ACC112 (cell line): Measurements from ENCODE around the gene TMEM271.

Experiments used
- H2AFZ ChIP-seq: fragments of 200-600 bp; sonication (generic); one replicate; pipeline ENCODE4 v1.6.0; 2017; ENCODE audit warnings: antibody characterized with exemption, low read length; ENCODE audit not compliant: unreplicated experiment
- H3K27ac ChIP-seq: fragments of 200-600 bp; sonication (generic); 2 replicates; pipeline ENCODE4 v1.5.1; 2014; ENCODE audit warnings: low read depth, mild to moderate bottlenecking, antibody characterized with exemption, low read length, moderate library complexity
- H3K27me3 ChIP-seq: fragments of 200-600 bp; sonication (generic); 2 replicates; pipeline ENCODE4 v1.6.1; 2014; ENCODE audit warnings: mild to moderate bottlenecking, antibody characterized with exemption, low read length, moderate library complexity, mixed read lengths; ENCODE audit not compliant: insufficient read depth
- H3K36me3 ChIP-seq: fragments of 200-600 bp; sonication (generic); 2 replicates; pipeline ENCODE4 v1.6.1; 2016; ENCODE audit warnings: mild to moderate bottlenecking, antibody characterized with exemption, low read length, moderate library complexity, mixed read lengths; ENCODE audit not compliant: insufficient read depth
- H3K4me1 ChIP-seq: fragments of 200-600 bp; sonication (generic); one replicate; pipeline ENCODE4 v1.6.1; 2016; ENCODE audit warnings: low read length, mixed read lengths; ENCODE audit not compliant: insufficient read depth, unreplicated experiment, control insufficient read depth
- H3K4me3 ChIP-seq: fragments of 200-600 bp; sonication (generic); 2 replicates; pipeline ENCODE4 v1.5.1; 2014; ENCODE audit warnings: mild to moderate bottlenecking, low read depth, low read length
- H3K79me2 ChIP-seq: fragments of 200-600 bp; sonication (generic); one replicate; pipeline ENCODE4 v1.6.0; 2016; ENCODE audit warnings: low read length; ENCODE audit not compliant: control insufficient read depth, unreplicated experiment, insufficient read depth

The TMEM271 gene, protein sequence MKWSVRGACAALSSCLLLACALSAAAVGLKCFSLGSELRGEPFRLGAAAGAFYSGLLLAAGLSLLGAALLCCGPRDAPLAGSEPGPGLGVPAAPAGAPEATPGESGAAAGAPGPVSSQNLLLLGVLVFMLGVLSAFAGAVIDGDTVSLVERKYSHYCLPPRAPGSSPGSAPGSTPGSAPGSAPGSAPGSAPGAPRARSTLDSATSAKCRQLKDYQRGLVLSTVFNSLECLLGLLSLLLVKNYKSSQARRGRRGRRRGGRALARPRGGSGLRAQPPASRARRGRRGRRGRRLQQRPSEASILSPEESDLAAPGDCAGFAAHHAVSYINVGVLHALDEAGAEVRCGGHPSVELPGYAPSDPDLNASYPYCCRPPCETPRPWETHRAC

DNA sequence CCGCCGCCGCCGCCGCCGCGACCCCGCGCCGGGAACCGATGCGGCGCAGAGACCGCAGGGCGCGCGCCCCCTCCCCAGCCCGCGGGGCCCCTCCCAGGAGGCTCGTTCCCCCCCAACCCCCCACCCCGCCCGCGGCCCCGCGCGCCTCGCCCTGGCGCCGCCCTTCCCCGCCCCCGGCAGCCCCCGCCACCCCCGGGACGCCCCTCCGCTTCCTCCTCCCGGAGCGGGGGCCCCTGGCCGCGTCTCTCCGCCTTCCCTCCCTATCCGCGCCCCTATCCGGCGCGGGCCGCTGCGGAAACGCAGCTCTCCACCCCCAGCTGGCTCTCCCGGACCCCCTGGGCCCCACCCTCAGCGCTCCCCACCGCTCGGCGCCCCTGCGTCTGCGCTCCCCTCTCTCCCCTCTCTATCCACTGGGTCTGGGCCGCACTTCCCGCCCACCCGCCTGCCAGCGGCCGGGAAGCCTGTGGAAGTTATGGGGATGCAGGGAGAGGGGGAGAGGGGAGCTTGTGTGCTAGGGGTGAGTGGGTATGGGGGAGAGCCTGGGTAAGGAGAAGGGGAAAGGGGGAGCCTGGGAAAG is at the start of gene TMEM271:
Gene TMEM271, minus strand, starts transcription at position 51 of the 577 bp plus-strand sequence. CDS start 233 bp downstream, outside the sequence.
- Histone ChIP-seq H3K36me3 (no peaks in the 10 kb centered on the region), H3K4me1 (peaks cover 3% of the 10 kb centered on the region), H3K27ac (no peak within 1 kb of the TSS), H3K79me2 (no peaks in the 10 kb centered on the region), H2AFZ (no peak within 1 kb of the TSS), H3K4me3 (peak within 1 kb of the TSS; percentile 21; the same call in 1 of the 2 replicates), H3K27me3 (peaks cover 85% of the 10 kb centered on the region)

DNA sequence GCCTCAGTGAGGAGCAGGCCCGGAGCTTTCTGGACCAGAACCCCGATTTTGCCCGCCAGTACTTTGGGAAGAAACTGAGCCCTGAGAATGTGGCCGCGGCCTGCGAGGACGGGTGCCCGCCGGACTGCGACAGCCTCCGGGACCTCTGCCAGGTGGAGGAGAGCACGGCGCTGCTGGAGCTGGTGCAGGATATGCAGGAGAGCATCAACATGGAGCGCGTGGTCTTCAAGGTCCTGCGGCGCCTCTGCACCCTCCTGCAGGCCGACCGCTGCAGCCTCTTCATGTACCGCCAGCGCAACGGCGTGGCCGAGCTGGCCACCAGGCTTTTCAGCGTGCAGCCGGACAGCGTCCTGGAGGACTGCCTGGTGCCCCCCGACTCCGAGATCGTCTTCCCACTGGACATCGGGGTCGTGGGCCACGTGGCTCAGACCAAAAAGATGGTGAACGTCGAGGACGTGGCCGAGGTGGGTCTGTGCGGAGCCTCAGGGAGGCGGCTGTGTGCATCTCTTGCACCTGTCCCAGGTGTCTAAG is 49.6 kb upstream of the TMEM271 start:
- Histone ChIP-seq H3K79me2 (no peaks in the 10 kb centered on the region), H3K4me1 (no peaks in the 10 kb centered on the region), H2AFZ (no peak overlapping the region), H3K27ac (no peak overlapping the region), H3K4me3 (no peak overlapping the region), H3K36me3 (no peaks in the 10 kb centered on the region), H3K27me3 (peaks cover 8% of the 10 kb centered on the region; the same call in 1 of the 2 replicates)

DNA sequence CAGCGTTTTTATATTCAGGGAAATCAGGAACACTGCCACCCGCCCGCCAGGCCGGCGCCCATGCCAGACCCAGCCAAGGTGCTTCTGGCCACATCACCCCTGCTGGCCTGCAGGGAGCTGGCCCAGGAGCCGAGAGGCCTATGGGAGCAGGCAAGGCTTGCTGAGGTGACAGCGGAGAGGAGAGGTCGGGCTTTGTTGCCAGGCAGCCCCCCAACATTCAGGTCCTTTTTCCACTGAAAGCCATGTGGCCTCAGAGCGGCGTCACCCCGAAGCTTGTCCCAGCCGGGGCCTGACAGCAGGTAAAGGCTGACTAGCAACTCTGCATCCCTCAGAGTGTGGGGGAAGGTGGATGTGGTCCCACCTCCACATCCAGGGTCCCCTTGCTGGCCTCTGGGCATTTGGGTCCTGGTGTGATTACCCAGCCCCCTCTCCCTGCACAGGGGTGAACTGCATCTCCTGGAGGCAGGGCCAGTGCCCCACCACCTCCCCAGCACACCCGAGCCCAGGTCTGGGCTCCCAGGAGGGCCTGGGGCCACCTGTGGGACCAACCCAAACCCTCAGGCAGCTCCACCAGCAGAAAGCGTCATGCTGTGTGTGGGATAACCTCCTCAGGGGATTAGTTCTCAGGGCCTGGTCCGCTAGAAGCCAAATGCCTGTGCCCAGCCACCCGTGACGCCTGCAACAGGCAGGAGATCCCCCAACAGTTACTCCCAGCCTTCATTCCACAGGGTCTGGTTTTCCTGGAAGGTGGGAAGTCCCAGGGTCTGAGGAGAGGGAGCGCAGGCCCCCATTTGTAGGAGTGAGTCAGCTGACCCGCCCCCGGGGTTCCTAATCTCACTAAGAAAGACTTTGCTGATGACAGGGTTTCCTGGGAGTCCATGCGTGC is 48.9 kb upstream of the TMEM271 start, which contains the start of gene PDE6B:
Gene PDE6B, plus strand, starts transcription at position 869 of the 886 bp plus-strand sequence. CDS start 54 bp downstream, outside the sequence.
- H3K4me1 ChIP-seq, result no peaks in the 10 kb centered on the region

DNA sequence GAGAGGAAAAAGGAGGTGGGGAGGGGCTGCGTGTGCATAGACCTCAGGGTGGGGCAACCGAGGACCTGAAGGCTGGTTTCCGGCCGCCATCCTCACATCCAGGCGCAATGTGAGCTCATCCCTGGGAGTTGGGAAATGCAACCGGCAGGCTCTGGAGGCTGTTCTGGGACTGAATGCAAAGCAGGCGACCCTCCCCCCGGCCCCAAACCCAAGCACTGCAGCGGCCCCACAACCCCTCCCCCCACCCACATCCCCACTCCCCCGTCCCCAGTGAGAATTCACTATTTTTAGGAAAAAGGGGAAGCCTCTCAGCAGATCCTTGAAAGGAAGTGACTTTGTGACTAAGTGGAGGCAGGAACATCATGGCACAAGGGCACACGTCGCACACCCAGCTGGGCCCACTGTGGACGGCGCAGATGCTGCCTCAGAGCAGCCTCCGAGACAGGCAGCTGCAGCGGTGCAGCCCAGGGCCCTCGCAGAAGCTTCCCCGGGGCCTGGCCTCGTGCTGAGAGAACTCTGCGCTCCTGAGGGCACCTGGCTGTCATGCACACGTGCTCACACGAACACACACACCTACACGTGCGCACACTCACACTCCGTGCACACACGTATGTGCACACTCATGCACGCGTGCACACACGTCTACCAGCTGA is 47.9 kb upstream of the TMEM271 start:
- Histone ChIP-seq H3K4me3 (no peak overlapping the region), H3K27ac (no peak overlapping the region), H3K79me2 (no peaks in the 10 kb centered on the region), H3K27me3 (peaks cover 14% of the 10 kb centered on the region; the same call in 1 of the 2 replicates), H3K4me1 (no peaks in the 10 kb centered on the region), H3K36me3 (no peaks in the 10 kb centered on the region), H2AFZ (no peak overlapping the region)

More for the DNA sequence above, 48.9 kb upstream of the TMEM271 start, which contains the start of gene PDE6B:
- Histone ChIP-seq H2AFZ (no peak within 1 kb of the TSS), H3K36me3 (no peaks in the 10 kb centered on the region), H3K27me3 (peaks cover 14% of the 10 kb centered on the region; the same call in 1 of the 2 replicates), H3K27ac (no peak within 1 kb of the TSS), H3K4me3 (no peak within 1 kb of the TSS), H3K79me2 (no peaks in the 10 kb centered on the region)

DNA sequence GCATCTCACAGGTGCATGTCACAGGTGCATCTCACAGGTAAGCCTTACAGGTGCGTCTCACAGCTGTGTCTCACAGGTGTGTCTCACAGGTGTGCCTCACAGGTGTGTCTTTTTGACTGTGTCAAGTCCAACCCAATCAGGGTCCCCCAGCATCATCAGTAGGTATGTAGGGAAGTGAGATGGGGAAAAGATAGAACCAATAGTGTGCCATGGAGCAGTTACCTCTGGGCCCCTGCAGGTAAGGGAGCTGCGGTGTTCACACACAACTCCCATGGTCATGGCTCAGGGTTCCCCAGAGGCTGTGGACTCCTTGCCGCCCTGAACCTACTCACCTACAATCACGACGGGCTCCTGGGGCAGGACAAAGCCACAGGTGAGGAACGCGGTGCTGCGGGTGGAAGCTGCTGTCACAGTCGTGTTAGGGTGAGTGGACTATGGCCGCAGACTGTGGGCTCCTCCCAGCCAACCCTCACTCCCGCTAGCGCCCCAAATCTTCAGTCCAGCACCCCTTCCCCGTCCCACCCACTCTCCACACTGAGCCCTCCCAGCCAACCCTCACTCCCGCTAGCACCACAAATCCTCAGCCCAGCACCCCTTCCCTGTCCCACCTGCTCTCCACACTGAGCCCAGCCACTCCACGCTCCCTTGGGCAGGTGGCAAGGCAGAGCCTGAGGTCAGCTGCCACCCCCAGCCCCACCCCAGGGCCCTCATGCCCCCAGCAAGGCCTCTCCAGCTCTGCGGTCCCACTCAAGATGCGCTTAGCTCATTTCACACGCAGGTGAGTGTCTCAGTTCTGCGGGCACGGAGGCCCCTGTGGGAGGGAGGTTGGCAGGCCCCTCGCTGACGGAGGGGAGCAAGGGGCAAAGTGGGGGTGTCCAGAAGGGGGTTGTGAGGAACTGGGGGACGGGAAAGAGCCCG is 47.2 kb upstream of the TMEM271 start:
- peaks cover 14% of the 10 kb centered on the region; the same call in 1 of the 2 replicates for H3K27me3 ChIP-seq
- H3K27ac ChIP-seq, result no peak overlapping the region
- no peaks in the 10 kb centered on the region for H3K79me2 ChIP-seq
- no peak overlapping the region for H3K4me3 ChIP-seq
- no peaks in the 10 kb centered on the region for H3K4me1 ChIP-seq
- no peak overlapping the region for H2AFZ ChIP-seq
- no peaks in the 10 kb centered on the region for H3K36me3 ChIP-seq

DNA sequence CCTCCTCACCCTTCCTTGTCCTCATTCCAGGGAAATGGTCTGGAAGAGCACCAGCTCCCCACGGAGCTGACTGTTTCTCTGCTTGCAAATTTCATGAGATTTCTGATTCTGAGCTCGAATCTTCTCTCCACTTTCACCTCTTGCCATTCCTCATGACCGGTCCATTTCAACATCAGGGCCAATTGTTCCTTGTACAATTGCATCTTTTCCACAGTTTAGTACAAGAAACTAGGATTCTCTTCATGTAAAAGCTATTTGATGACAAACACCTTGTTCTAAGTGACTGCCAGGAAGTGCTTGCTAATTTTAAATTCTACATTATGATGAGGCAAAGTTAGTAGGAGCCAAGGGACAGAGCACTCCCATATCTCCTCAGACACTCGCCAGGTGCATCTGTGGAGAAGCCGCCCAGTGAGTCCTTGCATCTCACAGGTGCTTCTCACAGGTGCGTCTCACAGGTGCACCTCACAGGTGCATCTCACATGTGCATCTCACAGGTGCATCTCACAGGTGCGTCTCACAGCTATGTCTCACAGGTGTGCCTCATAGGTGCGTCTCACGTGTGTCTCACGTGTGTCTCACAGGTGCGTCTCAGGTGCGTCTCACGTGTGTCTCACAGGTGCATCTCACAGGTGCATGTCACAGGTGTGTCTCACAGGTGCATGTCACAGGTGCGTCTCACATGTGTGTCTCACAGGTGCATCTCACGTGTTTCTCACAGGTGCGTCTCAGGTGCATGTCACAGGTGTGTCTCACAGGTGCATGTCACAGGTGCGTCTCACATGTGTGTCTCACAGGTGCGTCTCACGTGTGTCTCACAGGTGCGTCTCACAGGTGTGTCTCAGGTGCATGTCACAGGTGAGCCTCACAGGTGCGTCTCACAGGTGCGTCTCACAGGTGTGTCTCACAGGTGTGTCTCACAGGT is 46.2 kb upstream of the TMEM271 start:
- H3K27ac ChIP-seq, result no peak overlapping the region
- H2AFZ ChIP-seq, result no peak overlapping the region
- H3K79me2 ChIP-seq, result no peaks in the 10 kb centered on the region
- H3K36me3 ChIP-seq, result no peaks in the 10 kb centered on the region
- H3K4me3 ChIP-seq, result no peak overlapping the region
- H3K27me3 ChIP-seq, result peaks cover 14% of the 10 kb centered on the region; the same call in 1 of the 2 replicates
- no peaks in the 10 kb centered on the region for H3K4me1 ChIP-seq

DNA sequence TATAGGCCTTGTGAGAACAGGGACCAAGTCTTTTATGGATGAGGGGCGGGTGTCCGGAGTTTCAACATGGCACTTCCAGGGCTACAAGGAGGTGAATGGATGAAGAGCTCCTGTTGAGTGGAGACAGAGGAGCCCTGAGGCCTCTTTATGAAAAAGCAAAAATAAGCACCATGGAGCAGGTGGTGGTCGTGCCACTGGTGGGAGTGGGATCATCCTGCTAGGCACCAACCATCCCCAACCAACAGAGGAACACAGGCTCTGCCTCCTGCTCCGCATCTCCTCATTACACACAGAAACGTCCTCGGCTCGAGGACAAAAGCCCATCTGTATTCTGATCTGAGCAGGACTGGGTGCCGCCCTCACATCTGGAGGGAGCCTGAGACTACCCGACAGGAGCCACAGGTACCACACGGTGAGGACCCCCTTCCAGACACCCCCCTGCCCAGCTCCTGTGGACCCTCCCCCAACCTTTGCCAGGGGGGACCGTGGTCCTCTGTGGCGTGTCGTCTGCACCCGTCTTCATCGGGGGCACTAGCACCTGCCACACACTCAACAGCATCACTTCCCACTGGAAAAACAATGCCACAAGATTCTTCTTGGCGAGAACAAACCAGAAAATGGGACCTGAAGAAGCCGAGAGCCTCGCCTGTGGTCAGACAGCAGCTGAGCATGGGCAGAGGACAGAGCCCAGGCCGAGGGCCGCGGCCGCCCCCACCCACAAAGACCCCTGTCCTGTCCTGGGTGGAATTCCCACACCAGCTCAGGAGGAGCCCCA is 45.4 kb upstream of the TMEM271 start:
- Histone ChIP-seq H3K4me1 (no peaks in the 10 kb centered on the region), H3K27me3 (peaks cover 15% of the 10 kb centered on the region; the same call in 1 of the 2 replicates), H3K79me2 (no peaks in the 10 kb centered on the region), H3K36me3 (no peaks in the 10 kb centered on the region), H3K4me3 (no peak overlapping the region), H2AFZ (no peak overlapping the region), H3K27ac (no peak overlapping the region)

DNA sequence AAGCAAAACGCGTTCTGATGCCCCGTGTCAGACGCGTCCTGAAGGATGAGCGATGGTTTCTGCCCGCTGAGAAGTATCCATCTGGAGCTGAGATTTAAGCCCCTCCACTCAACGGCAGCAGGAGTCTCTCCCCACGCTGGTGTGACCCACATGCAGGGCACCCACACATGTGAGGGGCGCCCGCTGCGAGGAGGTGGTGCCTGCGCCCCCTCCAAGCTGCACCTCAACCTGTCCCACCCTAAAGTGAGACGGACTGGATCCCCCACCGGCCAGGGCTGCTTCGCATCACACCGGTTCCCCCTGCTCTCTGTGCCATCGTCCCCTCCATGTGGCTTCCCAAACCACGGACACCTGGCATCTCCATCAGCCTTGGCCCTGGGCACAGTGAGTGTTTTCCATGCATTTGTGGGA is 44.8 kb upstream of the TMEM271 start:
- H3K27me3 ChIP-seq, result peaks cover 15% of the 10 kb centered on the region; the same call in 1 of the 2 replicates

More for the DNA sequence above, 44.8 kb upstream of the TMEM271 start:
- Histone ChIP-seq H3K4me1 (no peaks in the 10 kb centered on the region), H3K4me3 (no peak overlapping the region), H3K36me3 (no peaks in the 10 kb centered on the region), H3K79me2 (no peaks in the 10 kb centered on the region), H3K27ac (no peak overlapping the region), H2AFZ (no peak overlapping the region)
